Bronchial epithelial cell (primary cell): ENCODE data around the gene ZFP28. TPM values are rescaled to one million over a fixed set of nuclear protein-coding genes. Genes with fewer than 3 reads are reported as not detected.
A peak's percentile ranks its signal among the peaks of the same experiment; 100 is the strongest.

Source experiments
- DNase-seq: peaks from one replicate; pipeline ENCODE4 v3.0.0-alpha.2; 2010; ENCODE audit warnings: low read depth
- FAIRE-seq: peaks from 2 replicates; lab custom pipeline; 2011; peaks lifted over from hg19 to GRCh38; lab: Jason Lieb, UNC
- H3K27me3 ChIP-seq: 2 replicates; pipeline ENCODE4 v1.5.1; 2011; ENCODE audit warnings: low read length; ENCODE audit not compliant: control insufficient read depth, insufficient read depth
- H3K36me3 ChIP-seq: 2 replicates; pipeline ENCODE4 v1.5.1; 2011; ENCODE audit warnings: low read length; ENCODE audit not compliant: control insufficient read depth, insufficient read depth
- H3K4me3 ChIP-seq: 2 replicates; pipeline ENCODE4 v1.5.1; 2011; ENCODE audit warnings: mild to moderate bottlenecking, low read depth, low read length, control low read depth
- total RNA-seq: library from RNA; depleted of rRNA; stranded (reverse); fragments of >200 nt; gene quantifications from 2 replicates; pipeline ENCODE4 v1.2.1, GENCODE V29; 2014
- TF ChIP-seq, protein P1 (sequence below): IDR thresholded peaks from 2 replicates; pipeline ENCODE4 v1.5.1; 2011; ENCODE audit warnings: mild to moderate bottlenecking, moderate library complexity, low read length, control low read depth, inconsistent platforms; ENCODE audit not compliant: insufficient read depth, severe bottlenecking

ZFP28 gene
- total RNA-seq, 1 donor from 2014 or later = 5.3 TPM

- Histone ChIP-seq H3K27me3 (no peaks in the 10 kb centered on the region), H3K4me3 (no peak overlapping the region), H3K36me3 (peaks cover 9% of the 10 kb centered on the region)
- FAIRE-seq (no peak), DNase-seq (no peak)
- TF ChIP-seq, protein P1, sequence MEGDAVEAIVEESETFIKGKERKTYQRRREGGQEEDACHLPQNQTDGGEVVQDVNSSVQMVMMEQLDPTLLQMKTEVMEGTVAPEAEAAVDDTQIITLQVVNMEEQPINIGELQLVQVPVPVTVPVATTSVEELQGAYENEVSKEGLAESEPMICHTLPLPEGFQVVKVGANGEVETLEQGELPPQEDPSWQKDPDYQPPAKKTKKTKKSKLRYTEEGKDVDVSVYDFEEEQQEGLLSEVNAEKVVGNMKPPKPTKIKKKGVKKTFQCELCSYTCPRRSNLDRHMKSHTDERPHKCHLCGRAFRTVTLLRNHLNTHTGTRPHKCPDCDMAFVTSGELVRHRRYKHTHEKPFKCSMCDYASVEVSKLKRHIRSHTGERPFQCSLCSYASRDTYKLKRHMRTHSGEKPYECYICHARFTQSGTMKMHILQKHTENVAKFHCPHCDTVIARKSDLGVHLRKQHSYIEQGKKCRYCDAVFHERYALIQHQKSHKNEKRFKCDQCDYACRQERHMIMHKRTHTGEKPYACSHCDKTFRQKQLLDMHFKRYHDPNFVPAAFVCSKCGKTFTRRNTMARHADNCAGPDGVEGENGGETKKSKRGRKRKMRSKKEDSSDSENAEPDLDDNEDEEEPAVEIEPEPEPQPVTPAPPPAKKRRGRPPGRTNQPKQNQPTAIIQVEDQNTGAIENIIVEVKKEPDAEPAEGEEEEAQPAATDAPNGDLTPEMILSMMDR = no peak
These were observed 35.2 kb downstream of the ZFP28 start for GRCh38 chr19:56573914-56574313.

GRCh38 chr19:56577719-56578602, 39.2 kb downstream of the ZFP28 start:
- H3K36me3 ChIP-seq = peaks cover 2% of the 10 kb centered on the region
- TF ChIP-seq, protein P1 = no peak
- no peak for FAIRE-seq

DNA sequence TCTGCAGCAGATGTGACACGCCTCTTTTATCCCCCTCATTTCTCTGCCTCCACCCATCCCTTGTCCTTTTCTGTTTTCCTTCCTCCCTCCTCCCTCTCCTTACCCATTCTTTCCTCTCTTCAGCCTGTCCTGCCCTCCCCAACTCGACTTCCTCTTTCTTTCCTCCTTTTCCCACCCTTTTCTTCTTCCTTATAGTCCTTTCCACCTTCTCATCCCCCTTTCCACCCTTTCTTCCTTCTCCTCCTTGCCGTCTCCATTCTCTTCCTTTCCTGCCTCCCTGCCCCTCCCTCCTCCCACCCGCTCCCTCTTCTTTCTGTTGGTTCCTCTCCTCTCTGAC, 55.7 kb downstream of the ZFP28 start:
- FAIRE-seq = no peak
- no peak overlapping the region for H3K4me3 ChIP-seq
- TF ChIP-seq, protein P1 = no peak

More at GRCh38 chr19:56577719-56578602, 39.2 kb downstream of the ZFP28 start:
- H3K4me3 ChIP-seq = no peak overlapping the region
- DNase-seq = no peak
- H3K27me3 ChIP-seq = no peaks in the 10 kb centered on the region

DNA sequence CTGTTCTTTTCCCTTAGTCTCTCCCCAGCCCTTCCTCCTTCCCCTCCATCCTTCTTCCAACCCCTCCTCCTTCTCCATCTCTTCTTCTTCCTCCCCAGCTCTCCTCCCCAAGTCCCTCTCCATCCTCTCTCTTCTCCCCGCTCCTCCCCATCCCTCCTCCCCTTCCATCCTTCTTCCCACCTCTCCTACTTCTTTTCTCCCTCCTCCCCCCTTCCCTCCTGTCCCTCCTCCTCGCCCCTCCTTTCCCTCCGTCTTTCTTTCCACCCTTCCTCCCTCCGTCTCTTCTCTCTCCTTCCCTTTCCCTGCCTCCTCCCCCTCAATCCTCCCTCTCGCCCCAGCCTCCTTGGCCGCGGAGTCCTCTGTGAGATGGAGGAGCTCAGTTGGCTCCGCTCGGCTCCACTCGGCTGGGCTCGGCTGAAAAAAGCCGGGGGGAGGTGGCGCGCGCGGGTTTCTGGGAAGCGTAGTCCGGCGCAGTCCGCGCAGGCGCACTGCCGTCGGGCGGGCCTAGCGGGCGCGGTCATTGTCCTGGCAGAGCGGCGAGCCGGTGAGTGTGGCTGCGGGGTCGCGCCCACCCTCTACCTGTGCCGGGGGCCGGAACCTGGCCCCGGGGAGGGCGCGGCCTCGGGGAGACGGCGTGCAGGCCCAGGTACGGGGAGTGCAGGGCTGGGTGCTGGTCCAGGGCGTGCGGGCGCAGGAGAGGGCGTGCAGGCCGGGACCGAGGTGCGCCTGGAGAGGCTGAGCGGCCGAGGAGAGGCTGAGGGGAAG, 56.2 kb downstream of the ZFP28 start, which contains the start of gene ZNF71:
Gene ZNF71, plus strand, starts transcription at position 520 of the 765 bp plus-strand sequence. CDS start 6,257 bp downstream, outside the sequence.
- TF ChIP-seq, protein P1 = no peak
- H3K27me3 ChIP-seq = no peaks in the 10 kb centered on the region
- H3K36me3 ChIP-seq = no peaks in the 10 kb centered on the region
- FAIRE-seq = no peak
- peak within 1 kb of the TSS; percentile 62 for H3K4me3 ChIP-seq
- peak; percentile 61 for DNase-seq

More for the DNA sequence above, 55.7 kb downstream of the ZFP28 start:
- Histone ChIP-seq H3K36me3 (no peaks in the 10 kb centered on the region), H3K27me3 (no peaks in the 10 kb centered on the region)
- DNase-seq = no peak

- peak; percentile 70 for FAIRE-seq
- peak; percentile 4 for DNase-seq
- Histone ChIP-seq H3K27me3 (no peaks in the 10 kb centered on the region), H3K36me3 (no peaks in the 10 kb centered on the region), H3K4me3 (peak overlapping the region; percentile 62)
- TF ChIP-seq, protein P1 = no peak
These were observed 56.8 kb downstream of the ZFP28 start for GRCh38 chr19:56595548-56595899.
